ENCODE results near the gene AQP10.
"Not testable (repeated sequence)": the region's sequence is repeated elsewhere in the genome, so short reads cannot be mapped to it uniquely, and the experiment has no call there.

The AQP10 gene

DNA sequence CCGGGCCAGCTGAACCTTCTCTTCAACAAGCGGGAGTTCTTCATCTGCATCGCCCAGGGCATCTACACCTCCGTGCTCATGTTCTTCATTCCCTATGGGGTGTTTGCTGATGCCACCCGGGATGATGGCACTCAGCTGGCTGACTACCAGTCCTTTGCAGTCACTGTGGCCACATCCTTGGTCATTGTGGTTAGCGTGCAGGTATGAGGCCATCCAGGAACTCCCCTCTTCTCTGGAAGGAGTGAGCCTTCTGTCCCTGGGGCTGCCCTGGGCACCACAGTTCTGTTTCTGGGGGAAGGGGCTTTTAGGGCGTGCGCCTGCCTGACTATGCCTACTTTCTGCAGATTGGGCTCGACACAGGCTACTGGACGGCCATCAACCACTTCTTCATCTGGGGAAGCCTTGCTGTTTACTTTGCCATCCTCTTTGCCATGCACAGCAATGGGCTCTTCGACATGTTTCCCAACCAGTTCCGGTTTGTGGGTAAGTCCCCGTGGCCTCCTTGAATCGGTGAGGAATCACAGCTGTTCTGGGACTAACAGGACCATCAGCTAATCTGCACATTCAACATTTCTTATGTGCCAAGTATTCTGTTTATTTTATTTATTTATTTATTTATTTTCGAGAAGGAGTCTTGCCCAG is 25.5 kb downstream of the AQP10 start:
- DNase-seq, result no peak

DNA sequence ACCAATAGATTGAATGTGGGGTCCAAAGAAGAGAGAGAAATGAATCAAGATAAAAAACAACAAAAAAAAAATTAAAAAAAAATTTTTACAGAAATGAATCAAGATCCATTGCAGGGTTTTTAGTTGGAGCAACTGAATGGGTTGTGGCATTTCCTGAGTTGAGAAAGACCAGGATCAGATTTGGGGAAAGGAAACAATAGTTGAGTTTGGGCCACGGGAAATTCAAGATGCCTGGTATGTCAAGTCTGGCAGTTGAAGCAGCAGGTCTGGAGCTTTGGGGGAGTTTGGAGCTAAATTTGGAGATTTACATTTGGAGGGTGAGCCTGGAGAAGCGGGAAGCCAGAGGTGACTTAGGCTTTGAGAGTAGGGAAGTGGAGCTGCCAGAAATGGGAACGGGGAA is 27.1 kb downstream of the AQP10 start:
- no peak for DNase-seq

DNA sequence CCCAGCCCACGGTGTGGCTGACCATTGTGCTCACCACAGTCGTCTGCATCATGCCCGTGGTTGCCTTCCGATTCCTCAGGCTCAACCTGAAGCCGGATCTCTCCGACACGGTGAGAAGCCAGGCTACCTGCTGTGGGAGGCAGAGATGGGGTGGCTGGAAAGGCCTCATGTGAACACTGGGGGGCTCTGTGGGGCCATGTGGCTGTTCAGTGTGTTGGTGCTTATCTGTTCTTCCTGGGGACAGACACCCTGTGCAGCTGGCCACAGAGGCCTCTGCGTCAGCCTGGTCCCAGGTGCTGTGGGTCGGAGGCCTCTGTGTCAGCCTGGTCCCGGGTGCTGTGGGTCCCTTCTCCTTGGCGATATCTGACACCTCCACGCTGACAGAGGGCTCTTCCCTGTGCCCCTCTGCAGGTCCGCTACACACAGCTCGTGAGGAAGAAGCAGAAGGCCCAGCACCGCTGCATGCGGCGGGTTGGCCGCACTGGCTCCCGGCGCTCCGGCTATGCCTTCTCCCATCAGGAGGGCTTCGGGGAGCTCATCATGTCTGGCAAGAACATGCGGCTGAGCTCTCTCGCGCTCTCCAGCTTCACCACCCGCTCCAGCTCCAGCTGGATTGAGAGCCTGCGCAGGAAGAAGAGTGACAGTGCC is 27.7 kb downstream of the AQP10 start:
- DNase-seq, result no peak

DNA sequence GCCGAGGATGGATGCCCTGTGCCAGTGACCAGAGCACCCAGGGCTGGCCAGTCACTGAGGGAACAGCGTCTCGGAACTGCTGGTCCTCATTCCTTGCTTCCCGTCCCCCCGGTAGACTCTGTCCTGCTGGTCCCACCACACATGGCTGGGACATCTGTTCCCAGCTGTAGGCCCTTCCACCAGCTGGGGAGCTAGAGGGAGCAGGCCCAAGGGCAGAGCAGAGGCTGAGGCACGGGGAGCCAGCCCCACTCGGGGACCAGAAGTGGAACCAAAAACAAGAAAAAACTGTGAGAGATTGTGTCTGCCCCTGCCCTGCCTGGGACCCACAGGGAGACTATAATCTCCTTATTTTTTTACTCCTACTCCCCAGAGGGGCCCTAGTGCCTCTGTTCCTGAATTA is 28.2 kb downstream of the AQP10 start:
- no peak for DNase-seq

DNA sequence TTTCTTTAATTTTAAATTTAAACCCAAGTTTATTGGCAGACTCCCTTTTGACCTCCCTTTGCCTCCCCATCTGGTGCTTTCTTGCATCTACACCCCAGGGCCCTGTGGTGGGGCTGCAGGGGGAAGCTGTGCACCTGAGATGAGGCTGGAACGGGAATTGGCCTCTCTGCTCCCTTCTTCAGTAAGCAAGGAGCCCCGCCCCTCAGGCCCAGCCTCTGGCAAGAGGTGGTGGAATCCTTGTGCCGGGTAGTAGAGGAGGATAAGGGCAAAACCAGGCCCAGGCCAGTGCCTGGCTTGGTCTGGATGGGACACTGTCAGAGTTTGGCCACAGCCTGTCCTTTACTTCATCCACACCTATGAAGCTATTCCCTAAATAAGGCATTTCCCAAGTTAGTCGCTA is 29.5 kb downstream of the AQP10 start:
- no peak for DNase-seq

DNA sequence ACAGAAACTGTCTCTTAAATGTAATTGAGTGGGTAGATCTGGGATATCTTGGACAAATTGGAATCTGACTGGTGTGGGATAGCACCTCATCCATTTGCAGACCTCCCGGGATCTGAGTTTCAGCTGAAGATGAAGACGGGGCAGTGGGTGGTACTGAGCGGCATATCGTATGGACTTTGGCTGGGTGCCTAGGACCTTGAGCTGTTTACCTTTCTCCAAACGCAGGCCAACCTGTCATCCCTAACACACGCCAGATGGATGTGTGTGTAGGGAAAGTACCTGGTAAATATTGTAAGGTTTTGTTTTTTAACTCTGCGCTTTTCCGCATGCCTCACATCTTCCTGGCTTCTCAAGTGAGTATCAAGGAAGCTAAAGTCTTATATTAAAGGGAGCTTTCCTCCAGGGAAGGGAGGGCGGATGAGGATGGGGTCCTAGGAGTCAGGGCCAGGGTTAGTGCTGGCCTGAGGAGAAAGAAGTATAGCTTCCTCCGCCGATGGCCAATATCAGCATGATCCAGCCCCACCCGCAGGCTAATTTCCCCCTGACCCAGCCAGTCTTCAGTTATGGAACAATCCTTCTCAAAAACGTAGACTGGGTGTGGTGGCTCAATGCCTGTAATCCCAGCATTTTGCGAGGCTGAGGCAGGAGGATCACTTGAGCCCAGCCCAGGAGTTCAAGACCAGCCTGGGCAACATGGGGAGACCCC is 30.6 kb downstream of the AQP10 start:
- DNase-seq, result no peak

DNA sequence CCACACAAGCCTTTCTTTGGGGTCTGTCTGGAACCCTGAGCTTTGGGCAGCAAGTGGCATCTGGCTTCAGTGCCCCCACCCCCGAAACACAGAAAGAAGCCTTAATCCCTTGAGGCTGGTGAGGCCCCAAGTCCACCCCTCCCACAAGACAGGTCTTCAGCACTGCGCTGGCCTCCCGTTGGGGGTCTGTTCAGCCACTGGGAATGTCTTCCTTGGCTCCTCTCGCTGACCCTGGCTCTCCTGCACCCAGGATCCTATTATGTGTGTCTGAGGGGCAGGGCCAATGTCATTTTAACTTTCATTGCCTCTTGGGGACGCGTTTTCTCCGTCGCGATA is 31.3 kb downstream of the AQP10 start:
- DNase-seq, result no peak

DNA sequence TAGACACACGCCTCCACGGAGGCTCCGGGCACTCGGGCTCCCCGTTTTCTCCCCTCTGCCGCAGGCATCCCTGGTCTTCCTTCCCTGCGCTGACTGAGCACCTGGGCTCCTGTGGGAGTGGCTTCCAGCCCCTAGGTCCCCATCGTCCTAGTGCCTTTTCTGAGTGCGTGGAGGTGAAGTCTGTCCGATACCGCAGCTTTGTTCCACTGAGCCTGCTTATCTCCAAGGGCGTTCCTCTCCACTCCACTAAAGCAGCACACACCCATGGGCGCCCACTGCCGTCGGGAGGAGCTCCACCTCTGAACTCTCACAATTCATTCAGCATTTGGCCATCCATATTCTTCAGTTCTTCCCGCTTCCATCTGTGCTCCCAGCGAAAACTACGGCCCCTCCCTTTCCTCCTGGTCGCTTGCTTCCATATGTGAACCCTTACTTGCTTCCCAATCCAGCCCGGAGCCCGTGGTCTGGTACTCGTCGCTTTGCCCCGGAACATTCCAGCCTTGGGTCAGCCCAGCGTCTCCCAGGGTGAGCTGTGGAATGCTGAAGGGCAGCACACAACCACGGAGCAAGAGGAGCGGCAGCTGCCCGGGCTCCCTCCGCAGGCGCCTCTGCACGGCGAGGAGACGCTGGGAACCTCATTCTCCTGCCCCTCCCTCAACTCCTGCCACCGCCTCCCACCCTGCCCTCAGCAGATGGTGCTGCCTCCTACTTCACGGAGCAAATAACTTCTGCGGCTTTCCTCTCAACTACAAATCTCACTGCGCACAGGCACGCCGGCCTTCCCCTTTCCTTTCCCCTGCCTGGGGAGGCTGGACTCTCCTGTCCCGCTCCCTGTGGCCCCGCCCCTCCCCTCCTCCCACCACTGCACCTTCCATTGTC is 31.9 kb downstream of the AQP10 start:
- DNase-seq, result peak; percentile 51

DNA sequence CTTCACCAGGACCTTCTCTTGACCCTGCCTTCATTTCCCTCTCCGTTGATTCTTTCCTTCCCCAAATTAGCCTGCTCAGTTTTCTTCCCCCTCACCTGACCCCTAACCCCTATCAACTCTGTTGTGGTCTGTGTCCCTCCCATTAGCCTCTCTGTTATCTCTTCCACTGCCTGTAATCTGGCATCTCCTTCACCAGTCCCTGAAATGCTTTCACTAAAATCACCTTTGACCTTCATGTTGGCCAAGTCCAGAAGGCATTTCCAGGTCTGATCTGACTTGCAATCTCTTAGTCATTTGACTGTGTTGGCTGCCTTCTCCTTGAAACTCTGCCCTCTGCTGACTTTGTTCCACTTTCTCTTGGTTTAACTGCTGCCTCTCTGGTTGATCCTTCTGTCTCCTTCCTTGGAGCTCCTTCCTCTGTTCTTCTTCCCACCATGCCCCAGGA is 32.6 kb downstream of the AQP10 start:
- no peak for DNase-seq

DNA sequence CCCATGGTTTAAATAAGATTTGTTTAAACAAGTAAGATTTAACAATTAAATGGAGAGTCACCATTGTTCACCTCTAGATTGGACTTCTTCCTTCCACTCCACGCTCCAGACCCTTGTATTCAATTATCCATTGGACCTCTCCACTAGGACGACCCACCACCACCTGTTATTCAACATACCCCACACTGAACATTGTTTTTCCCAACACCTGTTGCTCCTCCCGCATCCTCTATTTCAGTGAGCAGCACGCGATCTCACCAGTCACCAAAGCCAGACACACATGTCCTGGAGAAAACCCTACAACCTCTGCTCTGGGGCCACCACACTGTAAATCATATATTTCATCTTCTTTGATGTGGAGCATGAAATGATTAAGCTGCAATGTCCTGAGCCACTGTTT is 33.1 kb downstream of the AQP10 start:
- no peak for DNase-seq

DNA sequence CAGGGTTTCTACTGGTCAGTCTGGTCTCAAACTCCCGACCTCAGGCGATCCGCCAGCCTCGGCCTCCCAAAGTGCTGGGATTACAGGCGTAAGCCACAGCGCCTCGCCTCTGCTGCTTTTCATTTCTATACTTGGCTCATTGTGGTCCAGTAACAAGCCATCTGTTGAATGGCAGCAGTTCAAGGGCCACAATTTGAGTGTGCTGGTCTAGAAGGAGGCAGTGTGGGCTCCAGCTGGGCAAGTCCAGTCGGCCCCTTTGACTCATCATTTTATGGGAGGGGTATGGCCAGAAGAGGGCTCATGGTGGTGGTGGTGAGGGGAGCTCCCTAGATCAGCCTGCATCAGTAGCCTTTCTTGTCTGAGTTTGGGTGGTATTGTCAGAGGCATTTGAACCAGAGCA is 37.6 kb downstream of the AQP10 start:
- no peak for DNase-seq

DNA sequence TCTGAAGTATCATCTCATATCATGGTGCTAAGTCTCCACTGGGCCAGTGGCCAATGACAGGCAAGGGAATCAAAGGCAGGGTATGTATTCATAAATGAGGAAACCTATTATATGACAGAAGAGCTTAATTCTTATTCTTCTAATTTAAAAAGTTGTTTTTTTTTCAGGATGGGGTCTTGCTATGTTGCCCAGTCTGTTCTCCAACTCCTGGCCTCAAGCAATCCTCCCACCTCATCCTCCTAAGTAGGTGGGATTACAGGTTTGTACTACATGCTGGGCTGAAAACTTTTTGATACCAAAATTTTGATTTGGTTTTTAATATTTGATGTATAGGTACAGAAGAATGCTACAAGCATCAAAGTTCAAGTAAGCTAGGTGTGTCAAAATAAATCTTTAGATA is 39.4 kb downstream of the AQP10 start:
- DNase-seq, result no peak

DNA sequence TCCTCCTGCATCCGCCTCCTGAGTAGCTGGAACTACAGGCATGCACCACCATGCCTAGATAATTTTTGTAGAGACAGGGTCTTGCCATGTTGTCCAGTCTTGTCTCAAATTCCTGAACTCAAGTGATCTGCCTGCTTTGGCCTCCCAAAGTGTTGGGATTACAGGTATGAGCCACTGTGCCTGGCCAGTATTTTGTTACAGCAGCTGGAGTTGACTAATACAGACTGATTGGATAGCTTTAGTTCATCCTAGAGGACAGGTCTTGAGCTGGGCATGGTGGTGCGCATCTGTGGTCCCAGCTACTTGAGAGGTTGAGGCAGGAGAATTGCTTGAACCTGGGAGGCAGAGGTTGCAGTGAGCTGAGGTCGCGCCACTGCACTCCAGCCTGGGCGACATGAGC is 40.0 kb downstream of the AQP10 start:
- not testable (repeated sequence) for DNase-seq

DNA sequence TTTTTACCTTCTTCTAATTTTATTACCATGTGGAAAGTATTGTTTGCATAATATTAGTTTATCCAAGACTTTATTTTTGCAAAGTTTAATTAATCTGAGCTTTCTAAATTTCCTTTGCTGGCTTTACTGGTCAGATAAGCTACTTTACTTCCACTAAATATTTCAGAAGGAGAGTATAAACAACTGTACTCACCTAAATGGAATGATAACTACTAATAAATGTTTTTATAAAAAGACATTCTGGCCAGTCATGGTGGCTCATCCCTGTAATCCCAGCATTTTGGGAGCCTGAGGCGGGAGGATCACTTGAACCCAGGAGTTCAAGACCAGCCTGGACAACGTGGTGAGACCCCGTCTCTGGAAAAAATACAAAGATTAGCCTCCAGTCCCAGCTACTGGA is 40.5 kb downstream of the AQP10 start:
- DNase-seq, result no peak

DNA sequence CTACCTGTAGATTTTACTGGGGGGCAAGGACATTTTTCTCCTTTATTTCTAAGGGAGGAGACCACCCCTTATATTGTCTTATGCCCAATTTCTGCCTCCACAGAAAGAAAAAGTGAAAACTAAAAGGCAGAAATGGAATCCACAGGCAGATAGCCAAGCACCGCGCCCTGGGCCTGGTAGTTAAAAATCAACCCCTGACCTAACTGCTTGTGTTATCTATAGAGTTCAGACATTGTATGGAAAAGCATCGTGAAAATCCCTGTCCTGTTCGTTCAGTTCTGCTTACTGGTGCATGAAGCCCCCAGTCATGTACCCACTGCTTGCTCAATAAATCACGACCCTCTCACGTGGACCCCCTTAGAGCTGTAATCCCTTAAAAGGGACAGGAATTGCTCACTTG is 50.5 kb downstream of the AQP10 start:
- DNase-seq, result no peak

DNA sequence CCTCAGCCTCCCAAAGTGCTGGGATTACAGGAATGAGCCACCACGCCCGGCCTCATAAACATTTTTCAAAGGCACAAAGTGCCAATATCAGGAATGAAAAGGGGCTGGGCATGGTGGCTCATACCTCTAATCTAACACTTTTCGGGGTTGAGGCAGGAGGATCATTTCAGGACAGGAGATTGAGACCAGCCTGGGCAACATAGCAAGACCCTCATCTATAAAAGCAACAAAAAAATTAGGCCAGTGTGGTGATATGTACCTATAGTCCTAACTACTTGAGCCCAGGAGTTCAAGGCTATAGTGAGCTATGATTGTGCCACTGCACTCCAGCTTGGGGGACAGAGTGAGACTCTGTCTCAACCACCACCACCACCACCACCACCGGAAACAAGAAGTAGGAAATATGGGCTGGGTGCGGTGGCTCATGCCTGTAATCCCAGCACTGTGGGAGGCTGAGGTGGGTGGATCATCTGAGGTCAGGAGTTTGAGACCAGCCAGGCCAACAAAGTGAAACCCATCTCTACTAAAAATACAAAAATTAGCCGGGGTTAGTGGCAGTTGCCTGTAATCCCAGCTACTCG is 53.0 kb downstream of the AQP10 start:
- DNase-seq, result not testable (repeated sequence)

All from activated CD4-positive, alpha-beta T cell treated with anti-CD3 and anti-CD28 coated beads, Interleukin-2, amount 50 U/mL, for 1 hour (primary cell).